Measurements from ENCODE around the gene TSPAN10. TPM values are rescaled to one million over a fixed set of nuclear protein-coding genes. Genes with fewer than 3 reads are reported as not detected.
A peak's percentile ranks its signal among the peaks of the same experiment; 100 is the strongest.

TSPAN10 gene
- total and polyA plus RNA-seq, 2 of the 8 experiments (the other 6 are each of a cell fraction or from before 2014, with no cell fraction given), result 0.99 to 1.1 TPM

DNA sequence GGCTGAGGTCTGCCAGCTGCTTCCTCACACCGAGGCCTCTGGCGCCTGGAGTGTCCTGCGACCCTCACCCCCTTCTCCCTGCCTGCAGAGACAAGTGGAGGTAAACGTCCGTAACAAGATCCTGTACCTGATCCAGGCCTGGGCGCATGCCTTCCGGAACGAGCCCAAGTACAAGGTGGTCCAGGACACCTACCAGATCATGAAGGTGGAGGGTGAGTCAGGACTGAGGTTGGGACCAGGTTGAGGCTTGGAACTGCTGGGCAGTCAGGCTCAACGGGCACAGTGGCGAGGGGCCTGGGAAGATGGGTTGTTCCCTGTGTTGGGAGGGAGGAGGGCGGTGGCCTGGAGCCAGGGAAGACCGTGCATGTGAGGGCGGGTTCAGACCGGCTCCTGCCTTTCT, 51.6 kb downstream of the TSPAN10 start:
- Histone ChIP-seq H2BK120ac (replicated peaks; ENCODE audit: low read depth, low read length) (no peak overlapping the region), H4K91ac (replicated peaks; ENCODE audit: insufficient read length, low read length) (no peak overlapping the region), H3K36me3 (ENCODE audit: control insufficient read depth in 2 of 4, insufficient read depth in 4 of 4, low read length in 3 of 4) (peaks cover 2 to 46% (median 19%) of the 10 kb centered on the region in 4 experiments; a peak in 6 of 8 replicates), H2AFZ (ENCODE audit: low read length) (no peak overlapping the region), H3K79me1 (ENCODE audit: low read depth, low read length) (peaks cover 8% of the 10 kb centered on the region), H3K23ac (ENCODE audit: insufficient read length) (no peak overlapping the region), H3K4me1 (replicated peaks in 1 of 4; ENCODE audit: control insufficient read depth in 3 of 4, insufficient read depth in 4 of 4, low read length in 3 of 4) (peaks cover 3 to 7% (median 5%) of the 10 kb centered on the region in 4 experiments; a peak in 5 of 7 replicates), H3K4ac (replicated peaks; ENCODE audit: insufficient read length, low read depth, low read length) (no peak overlapping the region), H3K23me2 (ENCODE audit: low read depth, low read length) (peaks cover 8% of the 10 kb centered on the region), H2BK15ac (ENCODE audit: low read length) (no peak overlapping the region), H2BK12ac (ENCODE audit: low read depth, low read length) (no peak overlapping the region), H4K5ac (ENCODE audit: insufficient read length, low read depth, low read length) (no peak overlapping the region), H2AK5ac (ENCODE audit: low read depth, low read length) (no peak overlapping the region), H4K8ac (ENCODE audit: extremely low read depth, insufficient read depth, low read length) (0 out of 2 replicates have a peak overlapping the region, but pooled peaks have one; percentile 3), H3K18ac (ENCODE audit: extremely low read depth, low read length) (no peak overlapping the region), H3K79me2 (ENCODE audit: control insufficient read depth in 1 of 2, insufficient read depth in 2 of 2, low read length in 2 of 2) (peaks cover 0 to 21% of the 10 kb centered on the region in 2 experiments; a peak in 2 of 4 replicates), H3K27me3 (replicated peaks in 1 of 4; ENCODE audit: control insufficient read depth in 3 of 4, extremely low read depth in 1 of 4, insufficient read depth in 3 of 4, low read length in 3 of 4) (no peaks in the 10 kb centered on the region), H3K56ac (replicated peaks; ENCODE audit: insufficient read length, low read depth, low read length) (no peak overlapping the region), H3K4me3 (ENCODE audit: extremely low read depth in 1 of 4, insufficient read depth in 2 of 4, low read depth in 3 of 4, low read length in 4 of 4) (no peak overlapping the region), H3K14ac (ENCODE audit: insufficient read length) (no peak overlapping the region), H2BK20ac (ENCODE audit: low read length) (no peak overlapping the region), H3K4me2 (ENCODE audit: insufficient read depth in 1 of 2, low read depth in 2 of 2, low read length in 2 of 2) (no peak overlapping the region), H3K9me3 (ENCODE audit: insufficient read depth in 2 of 2, low read depth in 1 of 2, low read length in 1 of 2) (no peaks in the 10 kb centered on the region), H4K20me1 (replicated peaks in 1 of 2; ENCODE audit: control insufficient read depth in 1 of 2, insufficient read depth in 2 of 2, low read length in 2 of 2) (peaks cover 0 to 29% of the 10 kb centered on the region in 2 experiments), H2BK5ac (ENCODE audit: low read depth, low read length) (no peak overlapping the region), H3K9ac (replicated peaks in 1 of 4; ENCODE audit: extremely low read depth in 1 of 4, low read depth in 3 of 4, low read length in 3 of 4) (no peak overlapping the region), H3K27ac (ENCODE audit: low read depth, low read length) (no peak overlapping the region)
- DNase-seq (ENCODE audit: low read depth in 1 of 2, low spot score in 2 of 2), result no peak
- POLR2A ChIA-PET (ENCODE audit: partially characterized antibody), result interaction anchor here (1.1 to 28.4 kb wide), 2 partner anchors 16 to 21 kb away, joined by 3 to 436 read pairs; partner anchors contain the start of genes MRPL12 and SLC25A10
- WGBS, 2 experiments (ENCODE audit: extremely low coverage in 1 of 2, insufficient coverage in 1 of 2, insufficient read length in 1 of 2, insufficient replicate concordance in 2 of 2, low coverage in 1 of 2, low lambda C conversion rate in 2 of 2, missing lambda C conversion rate in 1 of 2), result 85% methylated on average over 14 of the region's 14 CpGs; no CpG with 5 or more reads in 1 of the 2 experiments
- FAIRE-seq, result no peak
- CTCF ChIA-PET (ENCODE audit: partially characterized antibody), result interaction anchor here (0.9 kb wide), 1 partner anchor 21 kb away, joined by 3 read pairs; no protein-coding TSS in a partner anchor
- no peak for TF ChIP-seq EP300 (IDR thresholded peaks at IDR 0.05; ENCODE audit: borderline replicate concordance in 1 of 2, low read depth in 2 of 2, low read length in 2 of 2)
- no peak for TF ChIP-seq CHD2 (IDR thresholded peaks at IDR 0.05; ENCODE audit: low read length)
- no peak for TF ChIP-seq RBBP5 (IDR thresholded peaks at IDR 0.05; ENCODE audit: borderline replicate concordance, low read depth, low read length)
- TF ChIP-seq SAP30 (IDR thresholded peaks at IDR 0.05; ENCODE audit: insufficient read depth, insufficient replicate concordance, low read length), result no peak
- no peak for TF ChIP-seq SP1 (IDR thresholded peaks at IDR 0.05; ENCODE audit: low read depth, low read length)
- TF ChIP-seq EGR1 (IDR thresholded peaks at IDR 0.05; ENCODE audit: borderline replicate concordance, low read depth, low read length), result no peak
- no peak for TF ChIP-seq BCL11A (IDR thresholded peaks at IDR 0.05; ENCODE audit: low read depth in 2 of 2, low read length in 2 of 2)
- TF ChIP-seq RXRA (IDR thresholded peaks at IDR 0.05; ENCODE audit: insufficient read depth, low read depth, low read length), result no peak
- TF ChIP-seq, protein P1, sequence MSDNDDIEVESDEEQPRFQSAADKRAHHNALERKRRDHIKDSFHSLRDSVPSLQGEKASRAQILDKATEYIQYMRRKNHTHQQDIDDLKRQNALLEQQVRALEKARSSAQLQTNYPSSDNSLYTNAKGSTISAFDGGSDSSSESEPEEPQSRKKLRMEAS (IDR thresholded peaks at IDR 0.05), result no peak
- TF ChIP-seq MAFK (IDR thresholded peaks at IDR 0.05; ENCODE audit: low read depth, low read length), result no peak
- TF ChIP-seq SIRT6 (IDR thresholded peaks at IDR 0.05; ENCODE audit: low read length), result no peak
- TF ChIP-seq, protein P2, sequence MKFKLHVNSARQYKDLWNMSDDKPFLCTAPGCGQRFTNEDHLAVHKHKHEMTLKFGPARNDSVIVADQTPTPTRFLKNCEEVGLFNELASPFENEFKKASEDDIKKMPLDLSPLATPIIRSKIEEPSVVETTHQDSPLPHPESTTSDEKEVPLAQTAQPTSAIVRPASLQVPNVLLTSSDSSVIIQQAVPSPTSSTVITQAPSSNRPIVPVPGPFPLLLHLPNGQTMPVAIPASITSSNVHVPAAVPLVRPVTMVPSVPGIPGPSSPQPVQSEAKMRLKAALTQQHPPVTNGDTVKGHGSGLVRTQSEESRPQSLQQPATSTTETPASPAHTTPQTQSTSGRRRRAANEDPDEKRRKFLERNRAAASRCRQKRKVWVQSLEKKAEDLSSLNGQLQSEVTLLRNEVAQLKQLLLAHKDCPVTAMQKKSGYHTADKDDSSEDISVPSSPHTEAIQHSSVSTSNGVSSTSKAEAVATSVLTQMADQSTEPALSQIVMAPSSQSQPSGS (IDR thresholded peaks at IDR 0.05; ENCODE audit: low read length), result no peak

Data from H1 (cell line).